Gastrocnemius medialis (tissue), 4 donors: ENCODE results near the gene GANC. TPM values are rescaled to one million over a fixed set of nuclear protein-coding genes. Genes with fewer than 3 reads are reported as not detected.

ENCODE experiments used
- ATAC-seq, 2 donors: fragments of 150-250 bp; one replicate each; pipeline ENCODE4 v1.9.1; 2016
- DNase-seq, 2 donors: peaks; one replicate each; pipeline ENCODE4 v3.0.0-alpha.2; 2019
- H3K27ac ChIP-seq, 4 donors: fragments of 200-600 bp; sonication (generic); 1 replicate in 1 of 4; 2 replicates in 3 of 4; pipeline ENCODE4 v1.5.1; 2016 to 2018; ENCODE audit warnings: mild to moderate bottlenecking in 2 of 4, moderate library complexity in 1 of 4
- H3K27me3 ChIP-seq, 3 donors: fragments of 200-600 bp; sonication (generic) in 2 of 3; 1 replicate in 1 of 3; 2 replicates in 2 of 3; pipeline versions ENCODE4 v1.5.1 to v1.6.0; 2016 to 2019; ENCODE audit warnings: mild to moderate bottlenecking in 1 of 3, moderate library complexity in 1 of 3
- H3K36me3 ChIP-seq, 2 donors: fragments of 200-600 bp; sonication (generic) in 1 of 2; one replicate each; pipeline ENCODE4 v1.5.1; 2017 to 2018
- H3K4me1 ChIP-seq, 2 donors: fragments of 200-600 bp; sonication (generic) in 1 of 2; one replicate each; pipeline ENCODE4 v1.5.1; 2016 to 2017; ENCODE audit warnings: mild to moderate bottlenecking in 2 of 2
- H3K4me3 ChIP-seq, 4 donors: fragments of 200-600 bp; sonication (generic) in 3 of 4; 1 replicate in 1 of 4; 2 replicates in 3 of 4; pipeline ENCODE4 v1.5.1; 2016 to 2019; ENCODE audit warnings: mild to moderate bottlenecking in 2 of 4
- H3K9me3 ChIP-seq, 3 donors: fragments of 200-600 bp; sonication (generic) in 2 of 3; 1 replicate in 1 of 3; 2 replicates in 2 of 3; pipeline ENCODE4 v1.5.1; 2016 to 2019
- CTCF ChIP-seq, 5 experiments: fragments of 450-650 bp in 3 of 5; fragments of 200-600 bp in 2 of 5; sonication (generic) in 2 of 5; IDR thresholded peaks in 4 of 5; conservative IDR thresholded peaks in 1 of 5; 1 replicate in 4 of 5; 2 replicates in 1 of 5; pipeline ENCODE4 v1.5.1; 2016 to 2019; ENCODE audit warnings: antibody characterized with exemption in 5 of 5, mild to moderate bottlenecking in 3 of 5, moderate library complexity in 3 of 5
- POLR2A ChIP-seq, 2 donors: fragments of 450-650 bp; IDR thresholded peaks; one replicate each; pipeline ENCODE4 v1.6.1; 2017; ENCODE audit warnings: antibody characterized with exemption in 2 of 2, mild to moderate bottlenecking in 2 of 2, moderate library complexity in 2 of 2
- in situ Hi-C, 4 donors: fragments of 200-750 bp; cut with MboI; loops; one replicate each; pipeline versions ENCODE4 v1.15.0 to v1.8.0; 2017; ENCODE audit warnings: low sequenced_read_pairs in 4 of 4
- intact Hi-C: fragments of 100-400 bp; cut with DNase I; formaldehyde crosslinking; loops from one replicate; pipeline ENCODE4 v1.15.1; 2023; ENCODE audit warnings: low total_unique reads
- total RNA-seq, 4 donors: library from RNA; depleted of rRNA; stranded (reverse); fragments of >200 nt; gene quantifications; one replicate each; pipeline versions ENCODE4 v1.1.0 to v1.2.3, GENCODE V29; 2016

The GANC gene
- total RNA-seq, 4 donors from 2014 or later: 5.9 to 26.3 (median 11.9) TPM

- no peaks in the 10 kb centered on the region for H3K9me3 ChIP-seq
- no peak overlapping the region for H3K4me3 ChIP-seq
- ATAC-seq: no peak
- H3K4me1 ChIP-seq: no peaks in the 10 kb centered on the region
- intact Hi-C loops (no loop called here), in situ Hi-C loops (no loop called here)
- no peak for DNase-seq
- TF ChIP-seq CTCF (IDR thresholded peaks at IDR 0.05 in 4 of 5, conservative IDR thresholded peaks at IDR 0.05 in 1 of 5) (no peak), POLR2A (IDR thresholded peaks at IDR 0.05) (no peak)
- no peak overlapping the region for H3K27ac ChIP-seq
- H3K36me3 ChIP-seq: peaks cover 0 to 54% of the 10 kb centered on the region in 2 donors
- no peaks in the 10 kb centered on the region for H3K27me3 ChIP-seq
Observed at GRCh38 chr15:42253300-42253699, 19.7 kb upstream of the GANC start.

- no peak overlapping the region for H3K27ac ChIP-seq
- TF ChIP-seq POLR2A (IDR thresholded peaks at IDR 0.05): no peak
- TF ChIP-seq CTCF (IDR thresholded peaks at IDR 0.05 in 4 of 5, conservative IDR thresholded peaks at IDR 0.05 in 1 of 5): no peak
- no peak for DNase-seq
- no peaks in the 10 kb centered on the region for H3K27me3 ChIP-seq
- peaks cover 8 to 89% of the 10 kb centered on the region in 2 donors for H3K36me3 ChIP-seq
- no peak for ATAC-seq
- peaks cover 0 to 4% of the 10 kb centered on the region in 2 donors for H3K4me1 ChIP-seq
- in situ Hi-C loops: no loop called here
- no peak overlapping the region for H3K4me3 ChIP-seq
- intact Hi-C loops: no loop called here
- no peaks in the 10 kb centered on the region for H3K9me3 ChIP-seq
Observed at GRCh38 chr15:42264795-42265194, 8.2 kb upstream of the GANC start.

- DNase-seq: no peak
- intact Hi-C loops (no loop called here), in situ Hi-C loops (no loop called here)
- peaks cover 23 to 25% of the 10 kb centered on the region in 2 donors for H3K4me1 ChIP-seq
- H3K36me3 ChIP-seq: peaks cover 3 to 65% of the 10 kb centered on the region in 2 donors
- no peaks in the 10 kb centered on the region for H3K27me3 ChIP-seq
- no peak overlapping the region for H3K27ac ChIP-seq
- TF ChIP-seq POLR2A (IDR thresholded peaks at IDR 0.05): no peak
- TF ChIP-seq CTCF (IDR thresholded peaks at IDR 0.05 in 4 of 5, conservative IDR thresholded peaks at IDR 0.05 in 1 of 5): no peak
- no peak for ATAC-seq
- no peak overlapping the region for H3K4me3 ChIP-seq
- no peaks in the 10 kb centered on the region for H3K9me3 ChIP-seq
Observed at GRCh38 chr15:42267286-42267685, 5.7 kb upstream of the GANC start.

- H3K4me3 ChIP-seq: peak overlapping the region in 1 of 4 donors; percentile 86
- peaks cover 39% of the 10 kb centered on the region in 2 donors for H3K4me1 ChIP-seq
- in situ Hi-C loops (loop anchor here in 3 of 4 donors (10.0 kb wide), 2 partner anchors 114 to 204 kb away; no protein-coding TSS in a partner anchor), intact Hi-C loops (loop anchor here (5.0 kb wide), 2 partner anchors 52 to 498 kb away; partner anchors contain the start of gene MAPKBP1)
- no peaks in the 10 kb centered on the region for H3K9me3 ChIP-seq
- DNase-seq (no peak), ATAC-seq (no peak)
- H3K36me3 ChIP-seq: peaks cover 3 to 33% of the 10 kb centered on the region in 2 donors
- no peaks in the 10 kb centered on the region for H3K27me3 ChIP-seq
- TF ChIP-seq CTCF (IDR thresholded peaks at IDR 0.05 in 4 of 5, conservative IDR thresholded peaks at IDR 0.05 in 1 of 5) (no peak), POLR2A (IDR thresholded peaks at IDR 0.05) (no peak)
- peak overlapping the region in 3 of 4 donors; percentile 7 to 97 (median 13) for H3K27ac ChIP-seq
Observed at GRCh38 chr15:42270551-42270950, 2.5 kb upstream of the GANC start.

- Histone ChIP-seq H3K36me3 (peaks cover 0 to 29% of the 10 kb centered on the region in 2 donors), H3K27ac (peak overlapping the region; percentile 7 to 97 (median 54)), H3K4me1 (peaks cover 44% of the 10 kb centered on the region in 2 donors), H3K27me3 (no peaks in the 10 kb centered on the region), H3K4me3 (peak overlapping the region in 1 of 4 donors; percentile 86), H3K9me3 (no peaks in the 10 kb centered on the region)
- intact Hi-C loops (loop anchor here (5.0 kb wide), 2 partner anchors 51 to 499 kb away; partner anchors contain the start of gene MAPKBP1), in situ Hi-C loops (loop anchor here in 3 of 4 donors (10.0 kb wide), 2 partner anchors 114 to 204 kb away; no protein-coding TSS in a partner anchor)
- ATAC-seq (no peak), DNase-seq (no peak)
- TF ChIP-seq CTCF (IDR thresholded peaks at IDR 0.05 in 4 of 5, conservative IDR thresholded peaks at IDR 0.05 in 1 of 5) (no peak), POLR2A (IDR thresholded peaks at IDR 0.05) (no peak)
Observed at GRCh38 chr15:42270996-42271395, 2.0 kb upstream of the GANC start.
